Measurements from ENCODE around the gene GID8.
A peak's percentile ranks its signal among the peaks of the same experiment; 100 is the strongest.

GID8 gene

GRCh38 chr20:62906647-62907375 lies 31.1 kb upstream of the GID8 start:
- no peak for DNase-seq (ENCODE audit: extremely low spot score)
- POLR2A ChIA-PET, result no interaction called here
- CTCF ChIA-PET, result interaction anchor here (1.3 to 4.1 kb wide), 9 partner anchors 8 to 103 kb away, joined by 3 to 29 read pairs (median 8); partner anchors contain the start of gene DIDO1
- no peak for TF ChIP-seq CTCF (IDR thresholded peaks at IDR 0.05; ENCODE audit: control extremely low read depth, extremely low read depth, low read depth, missing control alignments)

GRCh38 chr20:62907384-62908317 lies 30.3 kb upstream of the GID8 start:
- DNase-seq (ENCODE audit: extremely low spot score), result no peak
- ChIA-PET POLR2A (no interaction called here), CTCF (interaction anchor here (0.8 to 4.1 kb wide), 14 partner anchors 9 to 102 kb away, joined by 3 to 29 read pairs (median 7); partner anchors contain the start of gene DIDO1)
- peak; percentile 33 for TF ChIP-seq CTCF (IDR thresholded peaks at IDR 0.05; ENCODE audit: control extremely low read depth, extremely low read depth, low read depth, missing control alignments)

- TF ChIP-seq CTCF (IDR thresholded peaks at IDR 0.05; ENCODE audit: control extremely low read depth, extremely low read depth, low read depth, missing control alignments), result no peak
- ChIA-PET POLR2A (no interaction called here), CTCF (interaction anchor here (1.5 to 4.1 kb wide), 6 partner anchors 7 to 63 kb away, joined by 3 to 29 read pairs (median 18); partner anchors contain the start of gene DIDO1)
- no peak for DNase-seq (ENCODE audit: extremely low spot score)
Observed at GRCh38 chr20:62908971-62909791, 28.8 kb upstream of the GID8 start.

GRCh38 chr20:62910217-62910766 lies 27.7 kb upstream of the GID8 start:
- no peak for TF ChIP-seq CTCF (IDR thresholded peaks at IDR 0.05; ENCODE audit: control extremely low read depth, extremely low read depth, low read depth, missing control alignments)
- ChIA-PET POLR2A (no interaction called here), CTCF (interaction anchor here (5.2 to 12.6 kb wide), 2 partner anchors 9 to 12 kb away, joined by 30 to 153 read pairs; no protein-coding TSS in a partner anchor)
- DNase-seq (ENCODE audit: extremely low spot score), result no peak

GRCh38 chr20:62910777-62911497 lies 27.0 kb upstream of the GID8 start:
- no peak for DNase-seq (ENCODE audit: extremely low spot score)
- TF ChIP-seq CTCF (IDR thresholded peaks at IDR 0.05; ENCODE audit: control extremely low read depth, extremely low read depth, low read depth, missing control alignments), result no peak
- ChIA-PET POLR2A (no interaction called here), CTCF (interaction anchor here (1.5 to 12.6 kb wide), 3 partner anchors 10 to 98 kb away, joined by 5 to 153 read pairs (median 30); no protein-coding TSS in a partner anchor)

Measured in GM10248 (cell line).